SK-N-SH treated with all-trans-retinoic acid at 6 μM for 48 hours (cell line): ENCODE results near the gene MIR17HG.
A peak's percentile ranks its signal among the peaks of the same experiment; 100 is the strongest.

Experiments
- ATAC-seq: fragments of 200-7000 bp; cut with Tn5 transposase; 3 replicates; pipeline ENCODE4 v1.9.1; 2020; ENCODE audit warnings: mild to moderate bottlenecking, moderate library complexity
- ARNTL ChIP-seq: fragments of 450-650 bp; formaldehyde crosslinking; IDR thresholded peaks from 2 replicates; pipeline ENCODE4 v1.5.0; 2020; ENCODE audit warnings: low read depth, mild to moderate bottlenecking, moderate library complexity, borderline replicate concordance
- BACH2 ChIP-seq: fragments of 250-450 bp; sonication (Bioruptor Pico); IDR thresholded peaks from 2 replicates; pipeline ENCODE4 v1.9.0; 2021; ENCODE audit warnings: mild to moderate bottlenecking, borderline replicate concordance
- CREB5 ChIP-seq: fragments of 250-450 bp; sonication (Bioruptor Pico); IDR thresholded peaks from 2 replicates; pipeline ENCODE4 v1.5.1; 2020; ENCODE audit warnings: low read depth, mild to moderate bottlenecking, moderate library complexity
- CSRNP3 ChIP-seq: fragments of 250-450 bp; sonication (Bioruptor Pico); IDR thresholded peaks from 2 replicates; pipeline ENCODE4 v1.5.1; 2021; ENCODE audit warnings: mild to moderate bottlenecking, moderate library complexity
- ESRRG ChIP-seq: fragments of 250-450 bp; sonication (Bioruptor Pico); IDR thresholded peaks from 2 replicates; pipeline ENCODE4 v1.6.1; 2021; ENCODE audit warnings: mild to moderate bottlenecking
- GLIS3 ChIP-seq: fragments of 250-450 bp; sonication (Bioruptor Pico); IDR thresholded peaks from 2 replicates; pipeline ENCODE4 v1.5.0; 2020; ENCODE audit warnings: mild to moderate bottlenecking, moderate library complexity
- ISL1 ChIP-seq: fragments of 250-450 bp; sonication (Bioruptor Pico); IDR thresholded peaks from 2 replicates; pipeline ENCODE4 v2.1.2; 2022; ENCODE audit warnings: mild to moderate bottlenecking, moderate library complexity
- OSR1 ChIP-seq: fragments of 250-450 bp; sonication (Bioruptor Pico); IDR thresholded peaks from 2 replicates; pipeline ENCODE4 v1.8.0; 2022; ENCODE audit warnings: moderate library complexity, mild to moderate bottlenecking, inconsistent platforms
- POU6F1 ChIP-seq: fragments of 250-450 bp; sonication (Bioruptor Pico); IDR thresholded peaks from 2 replicates; pipeline ENCODE4 v1.8.0; 2021; ENCODE audit warnings: low read depth, mild to moderate bottlenecking, moderate library complexity, borderline replicate concordance
- PPARA ChIP-seq: fragments of 250-450 bp; sonication (Bioruptor Pico); IDR thresholded peaks from 2 replicates; pipeline ENCODE4 v1.5.0; 2020; ENCODE audit warnings: mild to moderate bottlenecking, borderline replicate concordance
- RARB ChIP-seq: fragments of 250-450 bp; sonication (Bioruptor Pico); IDR thresholded peaks from 2 replicates; pipeline ENCODE4 v1.8.0; 2021; ENCODE audit warnings: mild to moderate bottlenecking, moderate library complexity
- SNAI2 ChIP-seq: fragments of 250-450 bp; sonication (Bioruptor Pico); IDR thresholded peaks from 2 replicates; pipeline ENCODE4 v1.5.0; 2020; ENCODE audit warnings: mild to moderate bottlenecking, moderate library complexity
- TCF4 ChIP-seq: fragments of 250-450 bp; sonication (Bioruptor Pico); IDR thresholded peaks from 2 replicates; pipeline ENCODE4 v1.8.0; 2021; ENCODE audit warnings: mild to moderate bottlenecking, moderate library complexity, borderline replicate concordance
- TOX ChIP-seq: fragments of 250-450 bp; sonication (Bioruptor Pico); IDR thresholded peaks from 2 replicates; pipeline ENCODE4 v1.8.0; 2021; ENCODE audit warnings: mild to moderate bottlenecking, moderate library complexity, borderline replicate concordance
- TSHZ2 ChIP-seq: fragments of 250-450 bp; sonication (Bioruptor Pico); IDR thresholded peaks from 2 replicates; pipeline ENCODE4 v1.5.0; 2020; ENCODE audit warnings: mild to moderate bottlenecking, moderate library complexity
- ZC3H10 ChIP-seq: fragments of 250-450 bp; sonication (Bioruptor Pico); IDR thresholded peaks from 2 replicates; pipeline ENCODE4 v1.5.1; 2021; ENCODE audit warnings: mild to moderate bottlenecking, moderate library complexity
- ZFP3 ChIP-seq: fragments of 250-450 bp; sonication (Bioruptor Pico); IDR thresholded peaks from 2 replicates; pipeline ENCODE4 v1.5.0; 2020; ENCODE audit warnings: mild to moderate bottlenecking, moderate library complexity
- ZFP30 ChIP-seq: fragments of 450-650 bp; formaldehyde crosslinking; IDR thresholded peaks from 2 replicates; pipeline ENCODE4 v1.5.0; 2022; ENCODE audit warnings: mild to moderate bottlenecking, moderate library complexity
- ZNF565 ChIP-seq: fragments of 450-650 bp; formaldehyde crosslinking; conservative IDR thresholded peaks from 2 replicates; pipeline ENCODE4 v1.5.0; 2020; ENCODE audit warnings: low read depth, mild to moderate bottlenecking, moderate library complexity
- ZNF70 ChIP-seq: fragments of 450-650 bp; formaldehyde crosslinking; IDR thresholded peaks from 2 replicates; pipeline ENCODE4 v1.5.0; 2020; ENCODE audit warnings: mild to moderate bottlenecking, moderate library complexity
- ZNF8 ChIP-seq: fragments of 450-650 bp; formaldehyde crosslinking; IDR thresholded peaks from 2 replicates; pipeline ENCODE4 v1.5.0; 2020; ENCODE audit warnings: mild to moderate bottlenecking, moderate library complexity

The MIR17HG gene

GRCh38 chr13:91397595-91397994 lies 50.1 kb downstream of the MIR17HG start:
- ATAC-seq, result no peak
- no peak for TF ChIP-seq ZNF70 (CRISPR knock-in tag)
- TF ChIP-seq ZFP3 (CRISPR knock-in tag), result no peak
- TF ChIP-seq ISL1 (CRISPR knock-in tag), result no peak
- TF ChIP-seq PPARA (CRISPR knock-in tag), result no peak
- no peak for TF ChIP-seq ESRRG
- no peak for TF ChIP-seq POU6F1 (CRISPR knock-in tag)
- no peak for TF ChIP-seq ZFP30
- no peak for TF ChIP-seq TOX
- TF ChIP-seq ZNF8 (CRISPR knock-in tag), result no peak
- no peak for TF ChIP-seq SNAI2
- TF ChIP-seq GLIS3 (CRISPR knock-in tag), result no peak
- TF ChIP-seq RARB (CRISPR knock-in tag), result no peak
- TF ChIP-seq TCF4, result no peak
- TF ChIP-seq OSR1 (CRISPR knock-in tag), result no peak
- no peak for TF ChIP-seq CSRNP3 (CRISPR knock-in tag)
- TF ChIP-seq BACH2 (CRISPR knock-in tag), result no peak

- no peak for TF ChIP-seq BACH2 (CRISPR knock-in tag)
- TF ChIP-seq ZNF565, result no peak
- TF ChIP-seq ISL1 (CRISPR knock-in tag), result no peak
- TF ChIP-seq ZFP3 (CRISPR knock-in tag), result no peak
- no peak for TF ChIP-seq GLIS3 (CRISPR knock-in tag)
- TF ChIP-seq TSHZ2 (CRISPR knock-in tag), result no peak
- ATAC-seq, result peak; percentile 99
These were observed 51.1 kb downstream of the MIR17HG start, which contains the start of gene GPC5 for GRCh38 chr13:91398413-91399188. TSS of gene GPC5 (plus strand) at chr13:91398621.

GRCh38 chr13:91399189-91400062 lies 51.9 kb downstream of the MIR17HG start:
- ATAC-seq, result no peak
- TF ChIP-seq POU6F1 (CRISPR knock-in tag), result no peak
- TF ChIP-seq ZFP3 (CRISPR knock-in tag), result no peak
- TF ChIP-seq ISL1 (CRISPR knock-in tag), result no peak
- no peak for TF ChIP-seq PPARA (CRISPR knock-in tag)
- TF ChIP-seq RARB (CRISPR knock-in tag), result no peak
- TF ChIP-seq ESRRG, result no peak
- TF ChIP-seq TCF4, result no peak
- no peak for TF ChIP-seq ZFP30
- no peak for TF ChIP-seq ZNF565
- no peak for TF ChIP-seq ZC3H10 (CRISPR knock-in tag)
- no peak for TF ChIP-seq CREB5
- no peak for TF ChIP-seq ARNTL
- TF ChIP-seq TSHZ2 (CRISPR knock-in tag), result no peak
- no peak for TF ChIP-seq TOX
- TF ChIP-seq CSRNP3 (CRISPR knock-in tag), result no peak
